CD14-positive monocyte (primary cell): ENCODE data around the gene KRTAP5-11. TPM values are rescaled to one million over a fixed set of nuclear protein-coding genes. Genes with fewer than 3 reads are reported as not detected.
A peak's percentile ranks its signal among the peaks of the same experiment; 100 is the strongest.

Experiments
- DNase-seq, 3 donors: peaks; one replicate each; pipeline ENCODE4 v3.0.0-alpha.2; 2011 to 2022
- H2AFZ ChIP-seq: 2 replicates; pipeline ENCODE4 v1.6.0; 2012; ENCODE audit warnings: mild to moderate bottlenecking, low read depth, low read length, inconsistent platforms; ENCODE audit not compliant: insufficient read depth, poor library complexity, severe bottlenecking
- H3K27ac ChIP-seq, 2 donors: 1 replicate in 1 of 2; 2 replicates in 1 of 2; pipeline ENCODE4 v1.5.1; 2012 to 2013; ENCODE audit warnings: low read length in 2 of 2, control low read depth in 1 of 2, inconsistent platforms in 1 of 2, low read depth in 1 of 2, mild to moderate bottlenecking in 1 of 2
- H3K27me3 ChIP-seq, 2 donors: one replicate each; pipeline versions ENCODE4 v1.6.0 to v1.6.1; 2011 to 2013; ENCODE audit warnings: low read length in 2 of 2; ENCODE audit not compliant: control insufficient read depth in 2 of 2, insufficient read depth in 2 of 2
- H3K36me3 ChIP-seq, 2 donors: replicated peaks in 1 of 2; 1 replicate in 1 of 2; 2 replicates in 1 of 2; pipeline versions ENCODE4 v1.5.1 to v1.6.1; 2012 to 2013; ENCODE audit warnings: low read length in 2 of 2, control low read depth in 1 of 2, inconsistent platforms in 1 of 2, mild to moderate bottlenecking in 1 of 2; ENCODE audit not compliant: insufficient read depth in 2 of 2, control insufficient read depth in 1 of 2
- H3K4me1 ChIP-seq, 2 donors: 1 replicate in 1 of 2; 2 replicates in 1 of 2; pipeline versions ENCODE4 v1.5.1 to v1.6.1; 2012 to 2013; ENCODE audit warnings: low read length in 2 of 2, control low read depth in 1 of 2, inconsistent platforms in 1 of 2, mild to moderate bottlenecking in 1 of 2, moderate library complexity in 1 of 2; ENCODE audit not compliant: insufficient read depth in 2 of 2, control insufficient read depth in 1 of 2
- H3K4me2 ChIP-seq: replicated peaks from 2 replicates; pipeline ENCODE3; 2012; ENCODE audit warnings: low read length, moderate library complexity, mild to moderate bottlenecking; ENCODE audit not compliant: poor library complexity, severe bottlenecking; ENCODE audit errors: extremely low read depth
- H3K4me3 ChIP-seq, 3 experiments: fragments of 200-600 bp in 1 of 3; sonication (generic) in 1 of 3; replicated peaks in 1 of 3; 1 replicate in 2 of 3; 2 replicates in 1 of 3; pipeline ENCODE4 v1.5.1; 2011 to 2013; ENCODE audit warnings: low read length in 3 of 3, mild to moderate bottlenecking in 3 of 3, control low read depth in 2 of 3, low read depth in 2 of 3, inconsistent platforms in 1 of 3, moderate library complexity in 1 of 3
- H3K79me2 ChIP-seq: 2 replicates; pipeline ENCODE4 v1.6.0; 2012; ENCODE audit warnings: mild to moderate bottlenecking, control low read depth, inconsistent platforms, low read length, moderate library complexity; ENCODE audit not compliant: insufficient read depth
- H3K9ac ChIP-seq: 2 replicates; pipeline ENCODE4 v1.6.0; 2017; ENCODE audit warnings: low read length, mild to moderate bottlenecking; ENCODE audit not compliant: insufficient read depth, poor library complexity, severe bottlenecking
- H3K9me3 ChIP-seq, 2 donors: replicated peaks in 1 of 2; 1 replicate in 1 of 2; 2 replicates in 1 of 2; pipeline versions ENCODE4 v1.5.1 to v1.6.1; 2012 to 2013; ENCODE audit warnings: low read length in 2 of 2, control low read depth in 1 of 2; ENCODE audit not compliant: control insufficient read depth in 1 of 2, insufficient read depth in 1 of 2
- H4K20me1 ChIP-seq: 2 replicates; pipeline ENCODE4 v1.6.0; 2012; ENCODE audit warnings: mild to moderate bottlenecking, low read length, control low read depth, moderate library complexity; ENCODE audit not compliant: insufficient read depth
- H3K27ac Mint-ChIP-seq, 7 donors: one replicate each; pipeline ENCODE4 v1.8.0; 2020; ENCODE audit warnings: mild to moderate bottlenecking in 7 of 7, mixed read lengths in 7 of 7, moderate library complexity in 6 of 7, inconsistent platforms in 2 of 7
- H3K27me3 Mint-ChIP-seq, 3 donors: one replicate each; pipeline ENCODE4 v1.8.0; 2021 to 2022; ENCODE audit warnings: low read depth in 3 of 3, mild to moderate bottlenecking in 3 of 3, mixed read lengths in 3 of 3, moderate library complexity in 3 of 3, inconsistent platforms in 1 of 3
- H3K36me3 Mint-ChIP-seq, 2 donors: one replicate each; pipeline ENCODE4 v1.8.0; 2020; ENCODE audit warnings: mixed read lengths in 2 of 2, inconsistent platforms in 1 of 2, mild to moderate bottlenecking in 1 of 2
- H3K4me1 Mint-ChIP-seq: one replicate; pipeline ENCODE4 v1.8.0; 2020; ENCODE audit warnings: mild to moderate bottlenecking, mixed read lengths
- H3K4me3 Mint-ChIP-seq, 2 donors: one replicate each; pipeline ENCODE4 v1.8.0; 2020; ENCODE audit warnings: mild to moderate bottlenecking in 2 of 2, mixed read lengths in 2 of 2, moderate library complexity in 1 of 2
- H3K9me3 Mint-ChIP-seq, 7 donors: one replicate each; pipeline ENCODE4 v1.8.0; 2020 to 2022; ENCODE audit warnings: mixed read lengths in 7 of 7, mild to moderate bottlenecking in 6 of 7, moderate library complexity in 6 of 7, inconsistent platforms in 2 of 7
- CTCF ChIP-seq: fragments of 200-600 bp; IDR thresholded peaks from one replicate; pipeline ENCODE4 v1.8.0; 2022; ENCODE audit warnings: antibody characterized with exemption, mild to moderate bottlenecking
- WGBS: methylation state at CpG from one replicate; pipeline ENCODE4 v1.1.5; 2013; ENCODE audit warnings: missing lambda C conversion rate; ENCODE audit not compliant: insufficient coverage; 5-methylcytosine and 5-hydroxymethylcytosine counted together
- intact Hi-C, 2 donors: fragments of 100-400 bp; cut with micrococcal nuclease; formaldehyde crosslinking; loops; one replicate each; pipeline versions ENCODE4 v1.15.0 to v1.15.1; 2023
- polyA plus RNA-seq, 3 donors: library from polyadenylated mRNA; depleted of rRNA in 1 of 3; unstranded in 2 of 3; stranded (reverse) in 1 of 3; fragments of 300-500 nt in 2 of 3; fragments of >200 nt in 1 of 3; fragmentation: Illumina TruSeq in 2 of 3; gene quantifications; 1 replicate in 2 of 3; 2 replicates in 1 of 3; pipeline ENCODE4 v1.2.3, GENCODE V29; 2012 to 2021
- small RNA-seq: library from RNA; depleted of rRNA; stranded (forward); fragments of <200 nt; gene quantifications from one replicate; pipeline ENCODE3, GENCODE V24; 2012; ENCODE audit warnings: low read depth; ENCODE audit not compliant: insufficient read length

The KRTAP5-11 gene
- polyA plus RNA-seq, 3 donors: not detected

DNA sequence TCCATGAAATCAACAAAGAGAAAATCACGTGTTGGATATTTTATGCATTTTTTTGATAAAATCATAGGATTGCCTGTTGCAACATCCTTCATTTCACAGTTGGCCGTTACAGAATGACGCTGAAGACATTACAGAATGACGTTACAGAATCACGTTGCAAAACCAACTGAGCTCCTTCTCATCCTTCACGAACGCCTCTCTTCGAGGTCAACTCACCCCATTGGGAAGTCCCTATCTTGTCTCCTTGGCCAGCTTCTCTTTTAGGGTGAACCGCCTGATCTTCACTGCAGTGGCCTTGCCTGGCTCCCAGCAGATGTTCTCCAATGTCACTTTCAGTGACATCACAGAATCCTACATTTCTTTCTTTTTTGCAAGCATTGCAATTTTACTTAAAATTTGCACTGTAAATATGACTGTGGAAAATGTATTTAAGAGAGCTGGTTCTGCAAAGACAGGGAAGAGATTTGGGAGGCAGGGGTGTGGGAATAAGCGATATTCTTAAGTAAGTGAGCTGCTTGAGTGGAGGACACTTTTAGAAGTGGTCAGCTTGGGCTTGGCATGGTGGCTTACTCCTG lies 50.6 kb downstream of the KRTAP5-11 start:
- Mint-ChIP-seq H3K36me3 (no peaks in the 10 kb centered on the region), H3K9me3 (peaks cover 0 to 3% (median 1%) of the 10 kb centered on the region in 7 donors), H3K27ac (peak overlapping the region in 4 of 7 donors; percentile 15 to 70 (median 38)), H3K27me3 (peaks cover 3 to 9% (median 6%) of the 10 kb centered on the region in 3 donors), H3K4me3 (no peak overlapping the region), H3K4me1 (peaks cover 4% of the 10 kb centered on the region)
- Histone ChIP-seq H3K4me1 (no peaks in the 10 kb centered on the region), H3K27me3 (no peaks in the 10 kb centered on the region), H3K9me3 (no peaks in the 10 kb centered on the region), H3K79me2 (no peaks in the 10 kb centered on the region), H3K9ac (no peak overlapping the region), H3K4me2 (no peak overlapping the region), H3K36me3 (no peaks in the 10 kb centered on the region), H3K4me3 (no peak overlapping the region), H3K27ac (no peak overlapping the region), H4K20me1 (no peaks in the 10 kb centered on the region), H2AFZ (no peak overlapping the region)
- intact Hi-C loops: no loop called here
- 59% methylated on average over 9 of the region's 10 CpGs for WGBS
- no peak for TF ChIP-seq CTCF
- DNase-seq: peak in 2 of 3 donors; percentile 29 to 73

Small RNA genes lying within 50 kb of the gene (small RNA-seq; reads per million reads assigned to genes)
- gene AP000867.1 (not detected), gene KRTAP5-14P (not detected)

Other genes with a start within 250 kb of the KRTAP5-11 start
- 1 to 10 TPM; 2.2 to 3.9 (median 2.2) TPM for gene DHCR7, start 134.5 kb downstream of the KRTAP5-11 start, polyA plus RNA-seq
- gene NADSYN1, start 129.7 kb downstream of the KRTAP5-11 start, polyA plus RNA-seq: 100 to 1,000 TPM in 1 of 3 donors, 10 to 100 TPM in 2; 44.1 to 162 (median 44.8) TPM
- under 1 TPM in 1 of 3 donors, not detected in 2; 0.05 TPM for gene KRTAP5-7, start 55.6 kb downstream of the KRTAP5-11 start, polyA plus RNA-seq
- under 1 TPM in 1 of 3 donors, not detected in 2; 0.08 TPM for gene KRTAP5-8, start 44.9 kb downstream of the KRTAP5-11 start, polyA plus RNA-seq
- gene KRTAP5-9, start 34.5 kb downstream of the KRTAP5-11 start, polyA plus RNA-seq: under 1 TPM in 1 of 3 donors, not detected in 2; 0.29 TPM
- not detected for gene KRTAP5-10, start 17.3 kb downstream of the KRTAP5-11 start, polyA plus RNA-seq